AG09319 (cell line): ENCODE measurements around the gene MBOAT2.

Source experiments
- DNase-seq: peaks from one replicate; pipeline ENCODE4 v3.0.0-alpha.2; 2010; ENCODE audit warnings: low read depth; ENCODE audit errors: extremely low read depth
- CTCF ChIP-seq: IDR thresholded peaks from 2 replicates; pipeline ENCODE4 v1.5.1; 2011; ENCODE audit warnings: low read depth, mild to moderate bottlenecking, inconsistent platforms, low read length, moderate library complexity

The MBOAT2 gene

GRCh38 chr2:8833853-8834252, 169.6 kb downstream of the MBOAT2 start:
- TF ChIP-seq CTCF, result no peak
- DNase-seq, result no peak

GRCh38 chr2:8831516-8831915, 172.0 kb downstream of the MBOAT2 start:
- no peak for TF ChIP-seq CTCF
- no peak for DNase-seq

GRCh38 chr2:8827729-8828128, 175.8 kb downstream of the MBOAT2 start:
- DNase-seq, result no peak
- no peak for TF ChIP-seq CTCF

GRCh38 chr2:8822218-8822617, 181.3 kb downstream of the MBOAT2 start:
- no peak for DNase-seq
- TF ChIP-seq CTCF, result no peak

- peak; percentile 53 for DNase-seq
- TF ChIP-seq CTCF, result no peak
Observed at GRCh38 chr2:8821276-8822217, 181.9 kb downstream of the MBOAT2 start.

- DNase-seq, result no peak
- no peak for TF ChIP-seq CTCF
Observed at GRCh38 chr2:8819948-8820347, 183.5 kb downstream of the MBOAT2 start.

GRCh38 chr2:8819194-8819593, 184.3 kb downstream of the MBOAT2 start:
- no peak for DNase-seq
- no peak for TF ChIP-seq CTCF
